ENCODE measurements around the gene FMN2. TPM values are rescaled to one million over a fixed set of nuclear protein-coding genes. Genes with fewer than 3 reads are reported as not detected.

Gene FMN2
- total RNA-seq (2014; rRNA removed), result 4.6 and 8.3 TPM in 2 replicates
- Bru-seq, nascent RNA, result percentile 70 among the genes with signal in this experiment
- percentile 61 among the genes with signal in this experiment for BruChase-seq, experiment 1, labeled RNA remaining after a 6-hour chase
- percentile 63 among the genes with signal in this experiment for BruChase-seq, experiment 2, labeled RNA remaining after a 2-hour chase
- long read RNA-seq, partial matches to known transcripts, result 11 of 20 reads
- long read RNA-seq, other reads (novel, unspliced or antisense), result 9 of 20 reads

DNA sequence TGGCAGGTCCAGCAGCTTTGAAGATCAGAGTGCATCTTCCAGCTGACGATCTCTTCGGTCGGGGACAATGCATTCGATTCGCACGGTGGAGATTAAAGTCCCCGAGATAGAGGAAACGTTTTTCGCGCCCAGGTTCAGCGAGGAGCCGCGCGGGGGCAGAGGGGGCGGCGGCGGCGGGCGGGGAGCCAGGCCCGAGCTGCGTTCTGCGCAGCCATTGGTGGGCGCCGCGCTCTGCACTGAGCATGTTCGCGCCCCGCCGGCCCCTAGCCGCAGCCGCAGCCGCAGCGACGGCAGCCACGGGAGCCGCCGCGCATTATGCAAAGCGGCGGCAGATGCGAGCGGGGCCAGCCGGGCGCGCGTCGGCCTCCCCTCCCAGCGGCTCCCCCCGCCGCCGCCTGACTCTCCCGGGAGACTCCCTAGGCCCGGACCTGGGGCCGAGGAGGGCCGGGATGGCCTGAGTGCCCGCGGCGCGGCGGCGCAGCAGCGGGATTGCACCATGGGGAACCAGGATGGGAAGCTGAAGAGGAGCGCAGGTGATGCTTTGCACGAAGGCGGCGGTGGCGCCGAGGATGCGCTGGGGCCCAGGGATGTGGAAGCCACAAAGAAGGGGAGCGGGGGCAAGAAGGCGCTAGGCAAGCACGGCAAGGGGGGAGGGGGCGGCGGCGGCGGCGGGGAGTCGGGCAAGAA, at the start of gene FMN2:
FMN2 (plus strand) TSS at position 270 of the 687 bp plus-strand sequence; CDS start at position 497, 227 bp downstream.
- Histone ChIP-seq H3K9me2 (replicated peaks; ENCODE audit: low read length) (no peaks in the 10 kb centered on the region), H3K79me2 (ENCODE audit: low read length) (peaks cover 57% of the 10 kb centered on the region), H3K27ac (ENCODE audit: low read length) (peak within 1 kb of the TSS; percentile 23; the same call in 1 of the 2 replicates), H4K20me1 (ENCODE audit: low read length) (peaks cover 5% of the 10 kb centered on the region; the same call in 1 of the 2 replicates), H3K9me3 (ENCODE audit: low read length) (no peaks in the 10 kb centered on the region), H2AFZ (ENCODE audit: low read length) (peak within 1 kb of the TSS; percentile 93), H3K27me3 (ENCODE audit: low read length) (no peaks in the 10 kb centered on the region), H3K9ac (ENCODE audit: low read length) (peak within 1 kb of the TSS; percentile 65), H3K4me3 (ENCODE audit: low read length) (peak within 1 kb of the TSS; percentile 92), H3K36me3 (ENCODE audit: low read depth, low read length) (no peaks in the 10 kb centered on the region), H3K4me1 (ENCODE audit: insufficient read depth, low read length) (peaks cover 72% of the 10 kb centered on the region), H3K4me2 (ENCODE audit: low read length) (peak within 1 kb of the TSS; percentile 96), H3F3A (ENCODE audit: low read length, unreplicated experiment) (no peaks in the 10 kb centered on the region)
- peak; percentile 61 for ATAC-seq
- ChIA-PET POLR2A (ENCODE audit: unreplicated experiment) (interaction anchor here (0.5 to 0.6 kb wide), 2 partner anchors 57 to 62 kb away, joined by 3 to 4 read pairs; no protein-coding TSS in a partner anchor), CTCF (interaction anchor here (0.6 kb wide), 1 partner anchor 10 kb away, joined by 3 read pairs; no protein-coding TSS in a partner anchor)
- intact Hi-C loops (cut with micrococcal nuclease), result loop anchor here (2.0 kb wide), 2 partner anchors 21 to 61 kb away; no protein-coding TSS in a partner anchor
- DNase-seq, result peak; percentile 75
- TF ChIP-seq EZH2phosphoT487 (IDR thresholded peaks at IDR 0.05; ENCODE audit: borderline replicate concordance, low read length) (no peak), EZH2 (IDR thresholded peaks at IDR 0.05; ENCODE audit: low read length, unreplicated experiment) (no peak)
- TF ChIP-seq, protein P1, sequence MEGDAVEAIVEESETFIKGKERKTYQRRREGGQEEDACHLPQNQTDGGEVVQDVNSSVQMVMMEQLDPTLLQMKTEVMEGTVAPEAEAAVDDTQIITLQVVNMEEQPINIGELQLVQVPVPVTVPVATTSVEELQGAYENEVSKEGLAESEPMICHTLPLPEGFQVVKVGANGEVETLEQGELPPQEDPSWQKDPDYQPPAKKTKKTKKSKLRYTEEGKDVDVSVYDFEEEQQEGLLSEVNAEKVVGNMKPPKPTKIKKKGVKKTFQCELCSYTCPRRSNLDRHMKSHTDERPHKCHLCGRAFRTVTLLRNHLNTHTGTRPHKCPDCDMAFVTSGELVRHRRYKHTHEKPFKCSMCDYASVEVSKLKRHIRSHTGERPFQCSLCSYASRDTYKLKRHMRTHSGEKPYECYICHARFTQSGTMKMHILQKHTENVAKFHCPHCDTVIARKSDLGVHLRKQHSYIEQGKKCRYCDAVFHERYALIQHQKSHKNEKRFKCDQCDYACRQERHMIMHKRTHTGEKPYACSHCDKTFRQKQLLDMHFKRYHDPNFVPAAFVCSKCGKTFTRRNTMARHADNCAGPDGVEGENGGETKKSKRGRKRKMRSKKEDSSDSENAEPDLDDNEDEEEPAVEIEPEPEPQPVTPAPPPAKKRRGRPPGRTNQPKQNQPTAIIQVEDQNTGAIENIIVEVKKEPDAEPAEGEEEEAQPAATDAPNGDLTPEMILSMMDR (conservative IDR thresholded peaks at IDR 0.05; ENCODE audit: low read depth, low read length), result no peak
- no TSS peak for BruUV-seq (replicated peaks)

DNA sequence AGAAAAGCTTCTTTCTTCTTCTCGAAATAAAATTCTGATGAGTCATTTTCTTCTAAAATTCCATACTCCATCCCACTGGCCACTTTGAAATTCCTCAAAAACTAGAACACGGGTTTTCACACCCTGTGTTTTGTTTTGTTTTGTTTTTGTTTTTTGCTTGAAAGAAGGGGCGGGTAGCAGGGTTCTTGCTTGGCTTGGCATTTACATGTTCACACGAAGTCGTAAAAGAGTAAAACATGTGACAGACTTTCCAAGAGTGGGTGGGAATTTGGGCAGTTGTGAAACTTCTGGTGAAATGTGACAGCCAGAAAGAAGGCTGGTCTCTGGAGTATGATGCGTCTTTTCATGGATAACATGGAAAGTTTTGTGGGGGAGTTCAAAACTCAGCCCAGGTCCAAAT, 47.1 kb upstream of the FMN2 start:
- ATAC-seq, result no peak
- no peak overlapping the region for H3K9ac ChIP-seq (ENCODE audit: low read length)

DNA sequence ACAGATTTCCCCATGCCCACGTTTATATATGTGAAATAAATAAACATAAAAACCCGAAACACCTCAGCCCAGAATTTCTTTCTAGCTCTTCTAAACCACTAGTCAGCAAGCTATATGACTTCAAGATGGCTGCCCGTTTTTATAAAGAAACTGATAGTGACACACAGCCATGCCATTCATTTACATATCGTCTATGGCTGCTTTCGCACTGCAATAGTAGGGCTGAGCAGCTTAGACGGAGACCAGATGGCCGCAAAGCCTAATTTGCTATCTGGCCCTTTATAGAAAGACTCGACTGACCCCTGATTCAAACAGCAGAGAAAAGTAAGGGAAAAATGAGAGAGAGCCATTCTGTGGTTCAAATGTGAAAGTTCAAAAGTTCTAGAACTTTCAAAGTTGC, 45.7 kb upstream of the FMN2 start:
- BruUV-seq (replicated peaks), result no TSS peak
- Histone ChIP-seq H3K4me2 (ENCODE audit: low read length) (no peak overlapping the region), H3F3A (ENCODE audit: low read length, unreplicated experiment) (no peaks in the 10 kb centered on the region), H3K36me3 (ENCODE audit: low read depth, low read length) (no peaks in the 10 kb centered on the region), H3K9ac (ENCODE audit: low read length) (no peak overlapping the region), H3K4me1 (ENCODE audit: insufficient read depth, low read length) (no peaks in the 10 kb centered on the region), H3K79me2 (ENCODE audit: low read length) (no peaks in the 10 kb centered on the region), H4K20me1 (ENCODE audit: low read length) (no peaks in the 10 kb centered on the region), H3K27me3 (ENCODE audit: low read length) (no peaks in the 10 kb centered on the region), H3K9me3 (ENCODE audit: low read length) (no peaks in the 10 kb centered on the region), H3K4me3 (ENCODE audit: low read length) (no peak overlapping the region), H3K27ac (ENCODE audit: low read length) (no peak overlapping the region), H2AFZ (ENCODE audit: low read length) (peak overlapping the region; percentile 57), H3K9me2 (replicated peaks; ENCODE audit: low read length) (no peaks in the 10 kb centered on the region)
- TF ChIP-seq EZH2phosphoT487 (IDR thresholded peaks at IDR 0.05; ENCODE audit: borderline replicate concordance, low read length) (no peak), EZH2 (IDR thresholded peaks at IDR 0.05; ENCODE audit: low read length, unreplicated experiment) (no peak)
- TF ChIP-seq, protein P1 (conservative IDR thresholded peaks at IDR 0.05; ENCODE audit: low read depth, low read length), result no peak
- no peak for ATAC-seq
- no peak for DNase-seq
- ChIA-PET POLR2A (ENCODE audit: unreplicated experiment) (no interaction called here), CTCF (interaction anchor here (0.6 kb wide), 1 partner anchor 28 kb away, joined by 3 read pairs; no protein-coding TSS in a partner anchor)
- intact Hi-C loops (cut with micrococcal nuclease), result no loop called here

More for the DNA sequence above, 47.1 kb upstream of the FMN2 start:
- H3K9me3 ChIP-seq (ENCODE audit: low read length), result no peaks in the 10 kb centered on the region
- ChIA-PET CTCF (no interaction called here), POLR2A (ENCODE audit: unreplicated experiment) (no interaction called here)
- no peak overlapping the region for H2AFZ ChIP-seq (ENCODE audit: low read length)
- TF ChIP-seq EZH2phosphoT487 (IDR thresholded peaks at IDR 0.05; ENCODE audit: borderline replicate concordance, low read length) (no peak), EZH2 (IDR thresholded peaks at IDR 0.05; ENCODE audit: low read length, unreplicated experiment) (no peak)
- no peaks in the 10 kb centered on the region for H4K20me1 ChIP-seq (ENCODE audit: low read length)
- H3K4me1 ChIP-seq (ENCODE audit: insufficient read depth, low read length), result no peaks in the 10 kb centered on the region
- DNase-seq, result no peak
- no peaks in the 10 kb centered on the region for H3K9me2 ChIP-seq (replicated peaks; ENCODE audit: low read length)
- intact Hi-C loops (cut with micrococcal nuclease), result no loop called here
- BruUV-seq (replicated peaks), result no TSS peak
- H3K27me3 ChIP-seq (ENCODE audit: low read length), result no peaks in the 10 kb centered on the region
- H3K4me3 ChIP-seq (ENCODE audit: low read length), result no peak overlapping the region
- H3K79me2 ChIP-seq (ENCODE audit: low read length), result no peaks in the 10 kb centered on the region
- H3K36me3 ChIP-seq (ENCODE audit: low read depth, low read length), result no peaks in the 10 kb centered on the region
- no peaks in the 10 kb centered on the region for H3F3A ChIP-seq (ENCODE audit: low read length, unreplicated experiment)
- H3K4me2 ChIP-seq (ENCODE audit: low read length), result no peak overlapping the region
- H3K27ac ChIP-seq (ENCODE audit: low read length), result no peak overlapping the region

All from PC-3 (cell line).